H1 (cell line): ENCODE results near the gene SLC6A18. TPM values are rescaled to one million over a fixed set of nuclear protein-coding genes. Genes with fewer than 3 reads are reported as not detected.

Experiments used
- CTCF ChIA-PET: fragments of 300-600 bp; sonication (Branson Sonifier 250); formaldehyde crosslinking; loops from one replicate; lab custom pipeline; 2021; ENCODE audit not compliant: partially characterized antibody; lab: Charles Lee
- POLR2A ChIA-PET: fragments of 300-600 bp; sonication (Branson Sonifier 250); formaldehyde crosslinking; loops from one replicate; lab custom pipeline; 2021; ENCODE audit warnings: inconsistent platforms; ENCODE audit not compliant: partially characterized antibody; lab: Charles Lee
- DNase-seq, 2 experiments: peaks; one replicate each; pipeline versions ENCODE4 v3.0.0 to v3.0.0-alpha.2; 2010 to 2022; ENCODE audit warnings: low spot score in 2 of 2, low read depth in 1 of 2, mixed read lengths in 1 of 2
- FAIRE-seq: peaks from 2 replicates; lab custom pipeline; 2011; peaks lifted over from hg19 to GRCh38; lab: Jason Lieb, UNC
- H2AFZ ChIP-seq: 2 replicates; pipeline ENCODE4 v1.8.1; 2012; ENCODE audit warnings: low read length, inconsistent platforms
- H2AK5ac ChIP-seq: 2 replicates; pipeline ENCODE4 v1.6.1; 2013; ENCODE audit warnings: low read depth, low read length
- H2BK120ac ChIP-seq: replicated peaks from 2 replicates; pipeline ENCODE3; 2013; ENCODE audit warnings: low read depth, low read length, inconsistent platforms
- H2BK12ac ChIP-seq: 2 replicates; pipeline ENCODE4 v1.6.1; 2013; ENCODE audit warnings: low read depth, low read length
- H2BK15ac ChIP-seq: 2 replicates; pipeline ENCODE4 v1.6.1; 2013; ENCODE audit warnings: low read length
- H2BK20ac ChIP-seq: 2 replicates; pipeline ENCODE4 v1.6.1; 2013; ENCODE audit warnings: low read length
- H2BK5ac ChIP-seq: 2 replicates; pipeline ENCODE4 v1.6.1; 2013; ENCODE audit warnings: low read depth, low read length
- H3K14ac ChIP-seq: 2 replicates; pipeline ENCODE4 v1.6.1; 2013; ENCODE audit warnings: inconsistent platforms; ENCODE audit not compliant: insufficient read length
- H3K18ac ChIP-seq: 2 replicates; pipeline ENCODE4 v1.6.1; 2013; ENCODE audit warnings: low read length; ENCODE audit errors: extremely low read depth
- H3K23ac ChIP-seq: 2 replicates; pipeline ENCODE4 v1.6.1; 2013; ENCODE audit warnings: inconsistent platforms; ENCODE audit not compliant: insufficient read length
- H3K23me2 ChIP-seq: 2 replicates; pipeline ENCODE4 v1.6.1; 2013; ENCODE audit warnings: low read depth, low read length
- H3K27ac ChIP-seq: 2 replicates; pipeline ENCODE4 v1.6.1; 2011; ENCODE audit warnings: low read depth, low read length, inconsistent platforms
- H3K27me3 ChIP-seq, 4 experiments: replicated peaks in 1 of 4; 1 replicate in 1 of 4; 2 replicates in 3 of 4; pipeline versions ENCODE4 v1.6.1 to v1.8.1; 2011 to 2013; ENCODE audit warnings: low read length in 3 of 4, mild to moderate bottlenecking in 3 of 4, inconsistent platforms in 2 of 4, mixed read lengths in 2 of 4, moderate library complexity in 1 of 4; ENCODE audit not compliant: control insufficient read depth in 3 of 4, insufficient read depth in 3 of 4; ENCODE audit errors: extremely low read depth in 1 of 4
- H3K36me3 ChIP-seq, 4 experiments: 2 replicates each; pipeline versions ENCODE4 v1.6.1 to v1.8.1; 2011 to 2013; ENCODE audit warnings: mild to moderate bottlenecking in 4 of 4, low read length in 3 of 4, moderate library complexity in 2 of 4, control low read depth in 1 of 4, inconsistent platforms in 1 of 4; ENCODE audit not compliant: insufficient read depth in 4 of 4, control insufficient read depth in 2 of 4
- H3K4ac ChIP-seq: replicated peaks from 2 replicates; pipeline ENCODE3; 2013; ENCODE audit warnings: low read length, low read depth, mixed read lengths, inconsistent platforms; ENCODE audit not compliant: insufficient read length
- H3K4me1 ChIP-seq, 4 experiments: replicated peaks in 1 of 4; 1 replicate in 1 of 4; 2 replicates in 3 of 4; pipeline versions ENCODE4 v1.6.1 to v1.8.1; 2011 to 2013; ENCODE audit warnings: low read length in 3 of 4, inconsistent platforms in 2 of 4, mixed read lengths in 1 of 4; ENCODE audit not compliant: insufficient read depth in 4 of 4, control insufficient read depth in 3 of 4
- H3K4me2 ChIP-seq, 2 experiments: 2 replicates each; pipeline versions ENCODE4 v1.6.1 to v1.8.1; 2011 to 2013; ENCODE audit warnings: low read depth in 2 of 2, low read length in 2 of 2, control low read depth in 1 of 2, inconsistent platforms in 1 of 2, mild to moderate bottlenecking in 1 of 2; ENCODE audit not compliant: insufficient read depth in 1 of 2
- H3K4me3 ChIP-seq, 4 experiments: fragments of 200-600, 300-600 bp in 1 of 4; sonication (generic), shearing (Covaris generic), sonication (Bioruptor Twin) in 1 of 4; 2 replicates each; pipeline versions ENCODE4 v1.5.1 to v1.8.1; 2011 to 2016; ENCODE audit warnings: low read length in 4 of 4, low read depth in 3 of 4, control low read depth in 2 of 4, inconsistent platforms in 2 of 4, mild to moderate bottlenecking in 2 of 4, mixed read lengths in 1 of 4, moderate library complexity in 1 of 4; ENCODE audit not compliant: insufficient read depth in 2 of 4; ENCODE audit errors: extremely low read depth in 1 of 4
- H3K56ac ChIP-seq: replicated peaks from 2 replicates; pipeline ENCODE3; 2013; ENCODE audit warnings: low read depth, mild to moderate bottlenecking, mixed read lengths, low read length, inconsistent platforms; ENCODE audit not compliant: insufficient read length
- H3K79me1 ChIP-seq: 2 replicates; pipeline ENCODE4 v1.6.1; 2013; ENCODE audit warnings: low read depth, low read length, control low read depth
- H3K79me2 ChIP-seq, 2 experiments: 2 replicates each; pipeline versions ENCODE4 v1.6.1 to v1.8.1; 2012 to 2013; ENCODE audit warnings: low read length in 2 of 2, mild to moderate bottlenecking in 2 of 2, inconsistent platforms in 1 of 2; ENCODE audit not compliant: insufficient read depth in 2 of 2, control insufficient read depth in 1 of 2
- H3K9ac ChIP-seq, 4 experiments: replicated peaks in 1 of 4; 1 replicate in 1 of 4; 2 replicates in 3 of 4; pipeline versions ENCODE4 v1.6.1 to v1.8.1; 2011 to 2013; ENCODE audit warnings: low read depth in 3 of 4, low read length in 3 of 4, control low read depth in 2 of 4, mild to moderate bottlenecking in 2 of 4, moderate library complexity in 2 of 4, inconsistent platforms in 1 of 4; ENCODE audit errors: extremely low read depth in 1 of 4
- H3K9me3 ChIP-seq, 2 experiments: 2 replicates each; pipeline versions ENCODE4 v1.6.1 to v1.8.1; 2012 to 2013; ENCODE audit warnings: mild to moderate bottlenecking in 2 of 2, moderate library complexity in 2 of 2, control low read depth in 1 of 2, inconsistent platforms in 1 of 2, low read depth in 1 of 2, low read length in 1 of 2, mixed read lengths in 1 of 2; ENCODE audit not compliant: insufficient read depth in 2 of 2
- H4K20me1 ChIP-seq, 2 experiments: replicated peaks in 1 of 2; 2 replicates each; pipeline versions ENCODE3 to v1.8.1; 2011 to 2013; ENCODE audit warnings: inconsistent platforms in 2 of 2, low read length in 2 of 2, mild to moderate bottlenecking in 1 of 2; ENCODE audit not compliant: insufficient read depth in 2 of 2, control insufficient read depth in 1 of 2
- H4K5ac ChIP-seq: 2 replicates; pipeline ENCODE4 v1.6.1; 2013; ENCODE audit warnings: low read length, low read depth, mixed read lengths, inconsistent platforms; ENCODE audit not compliant: insufficient read length
- H4K8ac ChIP-seq: 2 replicates; pipeline ENCODE4 v1.8.0; 2013; ENCODE audit warnings: mild to moderate bottlenecking, moderate library complexity, low read length, inconsistent platforms; ENCODE audit not compliant: insufficient read depth; ENCODE audit errors: extremely low read depth
- H4K91ac ChIP-seq: replicated peaks from 2 replicates; pipeline ENCODE3; 2013; ENCODE audit warnings: low read length, mixed read lengths, inconsistent platforms; ENCODE audit not compliant: insufficient read length
- BRCA1 ChIP-seq: IDR thresholded peaks from 2 replicates; pipeline ENCODE4 v1.6.1; 2012; ENCODE audit warnings: low read depth, low read length, improper control_type of control experiment
- CTBP2 ChIP-seq: IDR thresholded peaks from 2 replicates; pipeline ENCODE4 v1.7.0; 2011; ENCODE audit warnings: borderline replicate concordance, mild to moderate bottlenecking, moderate library complexity, mixed read lengths, low read length; ENCODE audit not compliant: insufficient read depth, insufficient read length
- EZH2 ChIP-seq: fragments of 200-600 bp; sonication (generic); IDR thresholded peaks from 2 replicates; pipeline ENCODE4 v1.7.1; 2012; ENCODE audit warnings: low read depth, mild to moderate bottlenecking, moderate library complexity, low read length, inconsistent platforms; ENCODE audit not compliant: severe bottlenecking
- JUND ChIP-seq: IDR thresholded peaks from 2 replicates; pipeline ENCODE4 v1.6.1; 2011; ENCODE audit warnings: mild to moderate bottlenecking, improper control_type of control experiment, low read length
- KDM1A ChIP-seq: fragments of 200-600, 300-600 bp; sonication (generic); IDR thresholded peaks from 2 replicates; pipeline ENCODE4 v1.7.1; 2016; ENCODE audit warnings: mild to moderate bottlenecking, low read length, borderline replicate concordance
- MAFK ChIP-seq: IDR thresholded peaks from 2 replicates; pipeline ENCODE4 v1.6.1; 2012; ENCODE audit warnings: low read depth, mild to moderate bottlenecking, improper control_type of control experiment, low read length
- NRF1 ChIP-seq: IDR thresholded peaks from 2 replicates; pipeline ENCODE4 v1.6.1; 2011; ENCODE audit warnings: mild to moderate bottlenecking, low read depth, low read length, improper control_type of control experiment
- SAP30 ChIP-seq: fragments of 300-600 bp; sonication (generic); IDR thresholded peaks from 2 replicates; pipeline ENCODE4 v1.7.1; 2012; ENCODE audit warnings: low read length, moderate library complexity, mild to moderate bottlenecking, inconsistent platforms; ENCODE audit not compliant: insufficient read depth, insufficient replicate concordance
- SIRT6 ChIP-seq: IDR thresholded peaks from one replicate; pipeline ENCODE4 v1.7.1; 2012; ENCODE audit warnings: low read length, inconsistent platforms
- SP4 ChIP-seq: IDR thresholded peaks from 2 replicates; pipeline ENCODE4 v1.6.1; 2012; ENCODE audit warnings: low read length, inconsistent platforms
- SUZ12 ChIP-seq: fragments of 200-600 bp; sonication (generic); IDR thresholded peaks from 2 replicates; pipeline ENCODE4 v1.6.1; 2012; ENCODE audit warnings: mild to moderate bottlenecking, inconsistent platforms, low read length, moderate library complexity, mixed read lengths
- WGBS, 2 experiments: shearing (Covaris generic) in 1 of 2; methylation state at CpG; one replicate each; pipeline versions ENCODE4 v1.1.6 to v1.1.7; 2013 to 2015; ENCODE audit warnings: low lambda C conversion rate in 2 of 2, mixed read lengths in 2 of 2, inconsistent platforms in 1 of 2, low coverage in 1 of 2, missing lambda C conversion rate in 1 of 2; ENCODE audit not compliant: insufficient replicate concordance in 2 of 2, insufficient coverage in 1 of 2, insufficient read length in 1 of 2; ENCODE audit errors: extremely low coverage in 1 of 2, missing lambda C conversion rate in 1 of 2; 5-methylcytosine and 5-hydroxymethylcytosine counted together
- polyA plus RNA-seq, 7 experiments: library from polyadenylated mRNA; depleted of rRNA in 3 of 7; stranded (reverse) in 5 of 7; unstranded in 2 of 7; fragments of >200 nt in 5 of 7; fragments of 200-250 nt in 2 of 7; gene quantifications; 1 replicate in 5 of 7; 2 replicates in 1 of 7; 4 replicates in 1 of 7; pipeline versions ENCODE4 v1.2.1 to v1.2.3, GENCODE V29; 2011 to 2013; ENCODE audit warnings: missing spikeins in 2 of 7, mixed read lengths in 2 of 7
- total RNA-seq: library from RNA; stranded (reverse); fragmentation: NEBNext Ultra II Directional; extraction: Animal tissue kit (Norgen Biotek cat#: 25700); gene quantifications from 2 replicates; pipeline ENCODE4 v1.2.1, GENCODE V29; 2021

Gene SLC6A18
- total and polyA plus RNA-seq, 2 of the 8 experiments (the other 6 are each of a cell fraction or from before 2014, with no cell fraction given), result not detected

DNA sequence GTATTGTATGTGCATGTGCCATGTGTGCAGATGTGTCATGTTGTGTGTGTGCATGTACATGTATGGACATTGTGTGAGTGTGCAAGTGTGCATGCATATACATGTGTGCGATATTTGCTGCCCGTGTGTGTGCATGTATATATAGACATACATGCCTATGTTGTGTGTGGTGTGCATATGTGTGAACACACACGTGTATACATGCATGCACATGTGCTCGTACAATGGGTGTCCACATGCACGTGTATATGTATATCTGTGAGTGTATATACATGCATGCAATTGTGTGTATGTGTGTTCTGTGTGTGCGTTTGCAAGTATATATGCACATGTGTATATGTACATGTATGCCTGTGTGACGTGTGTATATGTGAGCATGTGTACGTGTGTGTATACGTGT is 3.0 kb upstream of the SLC6A18 start:
- H3K4me2 ChIP-seq, result no peak overlapping the region
- no peak overlapping the region for H4K8ac ChIP-seq
- H2BK120ac ChIP-seq, result no peak overlapping the region
- WGBS, 2 experiments, result 86% methylated on average over 9 of the region's 9 CpGs; no CpG with 5 or more reads in 1 of the 2 experiments
- H3K4me1 ChIP-seq, result peaks cover 0 to 2% (median 0%) of the 10 kb centered on the region in 4 experiments; a peak in 2 of 7 replicates
- no peaks in the 10 kb centered on the region for H3K36me3 ChIP-seq
- H3K9ac ChIP-seq, result no peak overlapping the region
- H4K20me1 ChIP-seq, result peaks cover 0 to 3% of the 10 kb centered on the region in 2 experiments
- no peak overlapping the region for H2BK5ac ChIP-seq
- no peak overlapping the region for H3K23ac ChIP-seq
- no peak overlapping the region for H3K4me3 ChIP-seq
- no peak overlapping the region for H2AK5ac ChIP-seq
- H3K79me1 ChIP-seq, result no peaks in the 10 kb centered on the region
- H3K9me3 ChIP-seq, result peaks cover 0 to 4% of the 10 kb centered on the region in 2 experiments; a peak in 1 of 4 replicates
- H2AFZ ChIP-seq, result no peak overlapping the region
- H3K23me2 ChIP-seq, result peaks cover 6% of the 10 kb centered on the region; the same call in 1 of the 2 replicates
- FAIRE-seq (no peak), DNase-seq (no peak)
- H3K18ac ChIP-seq, result no peak overlapping the region
- H2BK20ac ChIP-seq, result no peak overlapping the region
- H3K27ac ChIP-seq, result no peak overlapping the region
- CTCF ChIA-PET, result interaction anchor here (0.6 kb wide), 1 partner anchor 11 kb away, joined by 3 read pairs; no protein-coding TSS in a partner anchor
- no peak overlapping the region for H3K4ac ChIP-seq
- no peaks in the 10 kb centered on the region for H3K79me2 ChIP-seq
- no peak overlapping the region for H3K14ac ChIP-seq
- H2BK15ac ChIP-seq, result no peak overlapping the region
- no peaks in the 10 kb centered on the region; a peak in 1 of 7 replicates for H3K27me3 ChIP-seq
- no peak overlapping the region for H4K91ac ChIP-seq
- no peak overlapping the region for H4K5ac ChIP-seq
- POLR2A ChIA-PET, result interaction anchor here (0.6 kb wide), 1 partner anchor 373 kb away, joined by 4 read pairs; no protein-coding TSS in a partner anchor
- no peak overlapping the region for H3K56ac ChIP-seq
- no peak overlapping the region; the same call in 1 of the 2 replicates for H2BK12ac ChIP-seq
- TF ChIP-seq SUZ12 (no peak), SIRT6 (no peak), CTBP2 (no peak), MAFK (no peak), JUND (no peak), EZH2 (no peak), SP4 (no peak), SAP30 (no peak), KDM1A (no peak), NRF1 (no peak), BRCA1 (no peak)
